ENCODE data around the gene FIGN.

- TF ChIP-seq TBL1XR1 (IDR thresholded peaks at IDR 0.05; ENCODE audit: low read depth, low read length) (no peak), ATF7 (IDR thresholded peaks at IDR 0.05; ENCODE audit: low read depth) (no peak), SIN3A (IDR thresholded peaks at IDR 0.05; ENCODE audit: low read depth, low read length) (no peak), MYC (IDR thresholded peaks at IDR 0.05; ENCODE audit: insufficient read depth, insufficient read length, insufficient replicate concordance, low read length, severe bottlenecking) (no peak), POLR2A (IDR thresholded peaks at IDR 0.05; ENCODE audit: low read depth, low read length) (no peak), SPI1 (IDR thresholded peaks at IDR 0.05; ENCODE audit: borderline replicate concordance, insufficient read depth, low read depth, low read length) (no peak)
Observed at GRCh38 chr2:163570391-163570790, 165.4 kb downstream of the FIGN start.
